ENCODE results near the gene SHLD2. TPM values are rescaled to one million over a fixed set of nuclear protein-coding genes. Genes with fewer than 3 reads are reported as not detected.

The SHLD2 gene
- total and polyA plus RNA-seq, 2 of the 13 experiments (the other 11 are each of a cell fraction or from before 2014, with no cell fraction given) = 25.7 to 53.7 TPM

- no peak for TF ChIP-seq LRRFIP1 (CRISPR knock-in tag; conservative IDR thresholded peaks at IDR 0.05)
- no peak for TF ChIP-seq ZNF484 (CRISPR knock-in tag; IDR thresholded peaks at IDR 0.05; ENCODE audit: borderline replicate concordance, low read depth)
- 0 out of 2 replicates have a peak, but pooled peaks have one; percentile 27 for TF ChIP-seq ZNF44 (CRISPR knock-in tag; IDR thresholded peaks at IDR 0.05)
- TF ChIP-seq ZC3H4 (CRISPR knock-in tag; IDR thresholded peaks at IDR 0.05; ENCODE audit: borderline replicate concordance) = no peak
- TF ChIP-seq ETS1 (CRISPR knock-in tag; IDR thresholded peaks at IDR 0.05) = no peak
- no peak for TF ChIP-seq BHLHE40 (IDR thresholded peaks at IDR 0.05; ENCODE audit: low read length)
- TF ChIP-seq SALL1 (CRISPR knock-in tag; IDR thresholded peaks at IDR 0.05) = no peak; the same call in 1 of the 2 replicates
- 0 out of 2 replicates have a peak, but pooled peaks have one; percentile 22 for TF ChIP-seq SALL2 (CRISPR knock-in tag; IDR thresholded peaks at IDR 0.05)
- no peak for TF ChIP-seq DPF2 (CRISPR knock-in tag; IDR thresholded peaks at IDR 0.05; ENCODE audit: borderline replicate concordance, low read depth)
- TF ChIP-seq ZNF264 (CRISPR knock-in tag; IDR thresholded peaks at IDR 0.05) = no peak
- TF ChIP-seq SRY (CRISPR knock-in tag; IDR thresholded peaks at IDR 0.05) = no peak
- no peak for TF ChIP-seq PLRG1 (conservative IDR thresholded peaks at IDR 0.05)
- TF ChIP-seq ELF1 (CRISPR knock-in tag; IDR thresholded peaks at IDR 0.05) = no peak
- TF ChIP-seq HMGA1 (CRISPR knock-in tag; conservative IDR thresholded peaks at IDR 0.05) = no peak
- peak; percentile 2; the same call in 1 of the 2 replicates for TF ChIP-seq GMEB1 (CRISPR knock-in tag; IDR thresholded peaks at IDR 0.05; ENCODE audit: borderline replicate concordance)
- no peak for TF ChIP-seq ZFP82 (CRISPR knock-in tag; IDR thresholded peaks at IDR 0.05; ENCODE audit: borderline replicate concordance)
- TF ChIP-seq RFX3 (CRISPR knock-in tag; IDR thresholded peaks at IDR 0.05) = no peak
- TF ChIP-seq ZNF281 (CRISPR knock-in tag; IDR thresholded peaks at IDR 0.05; ENCODE audit: borderline replicate concordance) = no peak
- TF ChIP-seq SKI (IDR thresholded peaks at IDR 0.05; ENCODE audit: partially characterized antibody) = no peak
- TF ChIP-seq ESRRA (CRISPR knock-in tag; IDR thresholded peaks at IDR 0.05; ENCODE audit: low read depth) = no peak
- no peak for TF ChIP-seq IRF9 (CRISPR knock-in tag; IDR thresholded peaks at IDR 0.05; ENCODE audit: borderline replicate concordance)
These were observed 2.0 kb upstream of the SHLD2 start (continued) for GRCh38 chr10:87092861-87093631.
